ENCODE data around the gene OSER1.
A peak's percentile ranks its signal among the peaks of the same experiment; 100 is the strongest.
"Not testable (repeated sequence)": the region's sequence is repeated elsewhere in the genome, so short reads cannot be mapped to it uniquely, and the experiment has no call there.

OSER1 gene

GRCh38 chr20:44200983-44201382, 9.6 kb downstream of the OSER1 start:
- no peak for DNase-seq (ENCODE audit: low read depth in 2 of 2)

- DNase-seq (ENCODE audit: low read depth in 2 of 2), result no peak
These were observed 10.2 kb downstream of the OSER1 start for GRCh38 chr20:44200371-44200770.

- no peak for DNase-seq (ENCODE audit: low read depth in 2 of 2)
These were observed 10.7 kb downstream of the OSER1 start for GRCh38 chr20:44199877-44200276.

GRCh38 chr20:44198872-44199271, 11.7 kb downstream of the OSER1 start:
- no peak for DNase-seq (ENCODE audit: low read depth in 2 of 2)

- DNase-seq (ENCODE audit: low read depth in 2 of 2), result no peak
These were observed 14.3 kb downstream of the OSER1 start for GRCh38 chr20:44196271-44196670.

GRCh38 chr20:44195605-44196004, 15.0 kb downstream of the OSER1 start:
- no peak for DNase-seq (ENCODE audit: low read depth in 2 of 2)

- DNase-seq (ENCODE audit: low read depth in 2 of 2), result no peak
These were observed 16.8 kb downstream of the OSER1 start for GRCh38 chr20:44193801-44194200.

GRCh38 chr20:44191640-44192039, 18.9 kb downstream of the OSER1 start:
- not testable (repeated sequence) for DNase-seq (ENCODE audit: low read depth in 2 of 2)

GRCh38 chr20:44190197-44190852, 20.2 kb downstream of the OSER1 start:
- peak in 1 of 2 donors; percentile 27 for DNase-seq (ENCODE audit: low read depth in 2 of 2)

- DNase-seq (ENCODE audit: low read depth in 2 of 2), result no peak
These were observed 21.8 kb downstream of the OSER1 start for GRCh38 chr20:44188752-44189151.

- no peak for DNase-seq (ENCODE audit: low read depth in 2 of 2)
These were observed 22.5 kb downstream of the OSER1 start for GRCh38 chr20:44187772-44188709.

GRCh38 chr20:44187054-44187771, 23.4 kb downstream of the OSER1 start, which contains the start of gene JPH2:
Gene JPH2 (minus strand): TSS chr20:44187188. CDS start chr20:44186705, 483 bp downstream.
- no peak for DNase-seq (ENCODE audit: low read depth in 2 of 2)

GRCh38 chr20:44186674-44187053, 23.9 kb downstream of the OSER1 start:
- DNase-seq (ENCODE audit: low read depth in 2 of 2), result no peak

- DNase-seq (ENCODE audit: low read depth in 2 of 2), result no peak
These were observed 24.4 kb downstream of the OSER1 start for GRCh38 chr20:44186201-44186600.

GRCh38 chr20:44185574-44185973, 25.0 kb downstream of the OSER1 start:
- no peak for DNase-seq (ENCODE audit: low read depth in 2 of 2)

- DNase-seq (ENCODE audit: low read depth in 2 of 2), result no peak
These were observed 27.3 kb downstream of the OSER1 start for GRCh38 chr20:44183282-44183681.

- no peak for DNase-seq (ENCODE audit: low read depth in 2 of 2)
These were observed 27.7 kb downstream of the OSER1 start for GRCh38 chr20:44182863-44183262.

- DNase-seq (ENCODE audit: low read depth in 2 of 2), result no peak
These were observed 28.3 kb downstream of the OSER1 start for GRCh38 chr20:44182135-44182765.

GRCh38 chr20:44181611-44182010, 29.0 kb downstream of the OSER1 start:
- no peak for DNase-seq (ENCODE audit: low read depth in 2 of 2)

- DNase-seq (ENCODE audit: low read depth in 2 of 2), result no peak
These were observed 29.8 kb downstream of the OSER1 start for GRCh38 chr20:44180814-44181213.

GRCh38 chr20:44176833-44177534, 33.6 kb downstream of the OSER1 start:
- no peak for DNase-seq (ENCODE audit: low read depth in 2 of 2)

Measured in stimulated activated CD4-positive, alpha-beta T cell treated with anti-CD3 and anti-CD28 coated beads, Interleukin-1b, Interleukin-23, amount 100 ng/mL, for 4 hours (primary cell).